H1 (cell line): ENCODE data around the gene STAC2. TPM values are rescaled to one million over a fixed set of nuclear protein-coding genes. Genes with fewer than 3 reads are reported as not detected.
A peak's percentile ranks its signal among the peaks of the same experiment; 100 is the strongest.

Experiments
- CTCF ChIA-PET: fragments of 300-600 bp; sonication (Branson Sonifier 250); formaldehyde crosslinking; loops from one replicate; lab custom pipeline; 2021; ENCODE audit not compliant: partially characterized antibody; lab: Charles Lee
- POLR2A ChIA-PET: fragments of 300-600 bp; sonication (Branson Sonifier 250); formaldehyde crosslinking; loops from one replicate; lab custom pipeline; 2021; ENCODE audit warnings: inconsistent platforms; ENCODE audit not compliant: partially characterized antibody; lab: Charles Lee
- DNase-seq, 2 experiments: peaks; one replicate each; pipeline versions ENCODE4 v3.0.0 to v3.0.0-alpha.2; 2010 to 2022; ENCODE audit warnings: low spot score in 2 of 2, low read depth in 1 of 2, mixed read lengths in 1 of 2
- FAIRE-seq: peaks from 2 replicates; lab custom pipeline; 2011; peaks lifted over from hg19 to GRCh38; lab: Jason Lieb, UNC
- H2AFZ ChIP-seq: 2 replicates; pipeline ENCODE4 v1.8.1; 2012; ENCODE audit warnings: low read length, inconsistent platforms
- H2AK5ac ChIP-seq: 2 replicates; pipeline ENCODE4 v1.6.1; 2013; ENCODE audit warnings: low read depth, low read length
- H2BK120ac ChIP-seq: replicated peaks from 2 replicates; pipeline ENCODE3; 2013; ENCODE audit warnings: low read depth, low read length, inconsistent platforms
- H2BK12ac ChIP-seq: 2 replicates; pipeline ENCODE4 v1.6.1; 2013; ENCODE audit warnings: low read depth, low read length
- H2BK15ac ChIP-seq: 2 replicates; pipeline ENCODE4 v1.6.1; 2013; ENCODE audit warnings: low read length
- H2BK20ac ChIP-seq: 2 replicates; pipeline ENCODE4 v1.6.1; 2013; ENCODE audit warnings: low read length
- H2BK5ac ChIP-seq: 2 replicates; pipeline ENCODE4 v1.6.1; 2013; ENCODE audit warnings: low read depth, low read length
- H3K14ac ChIP-seq: 2 replicates; pipeline ENCODE4 v1.6.1; 2013; ENCODE audit warnings: inconsistent platforms; ENCODE audit not compliant: insufficient read length
- H3K18ac ChIP-seq: 2 replicates; pipeline ENCODE4 v1.6.1; 2013; ENCODE audit warnings: low read length; ENCODE audit errors: extremely low read depth
- H3K23ac ChIP-seq: 2 replicates; pipeline ENCODE4 v1.6.1; 2013; ENCODE audit warnings: inconsistent platforms; ENCODE audit not compliant: insufficient read length
- H3K23me2 ChIP-seq: 2 replicates; pipeline ENCODE4 v1.6.1; 2013; ENCODE audit warnings: low read depth, low read length
- H3K27ac ChIP-seq: 2 replicates; pipeline ENCODE4 v1.6.1; 2011; ENCODE audit warnings: low read depth, low read length, inconsistent platforms
- H3K27me3 ChIP-seq, 4 experiments: replicated peaks in 1 of 4; 1 replicate in 1 of 4; 2 replicates in 3 of 4; pipeline versions ENCODE4 v1.6.1 to v1.8.1; 2011 to 2013; ENCODE audit warnings: low read length in 3 of 4, mild to moderate bottlenecking in 3 of 4, inconsistent platforms in 2 of 4, mixed read lengths in 2 of 4, moderate library complexity in 1 of 4; ENCODE audit not compliant: control insufficient read depth in 3 of 4, insufficient read depth in 3 of 4; ENCODE audit errors: extremely low read depth in 1 of 4
- H3K36me3 ChIP-seq, 4 experiments: 2 replicates each; pipeline versions ENCODE4 v1.6.1 to v1.8.1; 2011 to 2013; ENCODE audit warnings: mild to moderate bottlenecking in 4 of 4, low read length in 3 of 4, moderate library complexity in 2 of 4, control low read depth in 1 of 4, inconsistent platforms in 1 of 4; ENCODE audit not compliant: insufficient read depth in 4 of 4, control insufficient read depth in 2 of 4
- H3K4ac ChIP-seq: replicated peaks from 2 replicates; pipeline ENCODE3; 2013; ENCODE audit warnings: low read length, low read depth, mixed read lengths, inconsistent platforms; ENCODE audit not compliant: insufficient read length
- H3K4me1 ChIP-seq, 4 experiments: replicated peaks in 1 of 4; 1 replicate in 1 of 4; 2 replicates in 3 of 4; pipeline versions ENCODE4 v1.6.1 to v1.8.1; 2011 to 2013; ENCODE audit warnings: low read length in 3 of 4, inconsistent platforms in 2 of 4, mixed read lengths in 1 of 4; ENCODE audit not compliant: insufficient read depth in 4 of 4, control insufficient read depth in 3 of 4
- H3K4me2 ChIP-seq, 2 experiments: 2 replicates each; pipeline versions ENCODE4 v1.6.1 to v1.8.1; 2011 to 2013; ENCODE audit warnings: low read depth in 2 of 2, low read length in 2 of 2, control low read depth in 1 of 2, inconsistent platforms in 1 of 2, mild to moderate bottlenecking in 1 of 2; ENCODE audit not compliant: insufficient read depth in 1 of 2
- H3K4me3 ChIP-seq, 4 experiments: fragments of 200-600, 300-600 bp in 1 of 4; sonication (generic), shearing (Covaris generic), sonication (Bioruptor Twin) in 1 of 4; 2 replicates each; pipeline versions ENCODE4 v1.5.1 to v1.8.1; 2011 to 2016; ENCODE audit warnings: low read length in 4 of 4, low read depth in 3 of 4, control low read depth in 2 of 4, inconsistent platforms in 2 of 4, mild to moderate bottlenecking in 2 of 4, mixed read lengths in 1 of 4, moderate library complexity in 1 of 4; ENCODE audit not compliant: insufficient read depth in 2 of 4; ENCODE audit errors: extremely low read depth in 1 of 4
- H3K56ac ChIP-seq: replicated peaks from 2 replicates; pipeline ENCODE3; 2013; ENCODE audit warnings: low read depth, mild to moderate bottlenecking, mixed read lengths, low read length, inconsistent platforms; ENCODE audit not compliant: insufficient read length
- H3K79me1 ChIP-seq: 2 replicates; pipeline ENCODE4 v1.6.1; 2013; ENCODE audit warnings: low read depth, low read length, control low read depth
- H3K79me2 ChIP-seq, 2 experiments: 2 replicates each; pipeline versions ENCODE4 v1.6.1 to v1.8.1; 2012 to 2013; ENCODE audit warnings: low read length in 2 of 2, mild to moderate bottlenecking in 2 of 2, inconsistent platforms in 1 of 2; ENCODE audit not compliant: insufficient read depth in 2 of 2, control insufficient read depth in 1 of 2
- H3K9ac ChIP-seq, 4 experiments: replicated peaks in 1 of 4; 1 replicate in 1 of 4; 2 replicates in 3 of 4; pipeline versions ENCODE4 v1.6.1 to v1.8.1; 2011 to 2013; ENCODE audit warnings: low read depth in 3 of 4, low read length in 3 of 4, control low read depth in 2 of 4, mild to moderate bottlenecking in 2 of 4, moderate library complexity in 2 of 4, inconsistent platforms in 1 of 4; ENCODE audit errors: extremely low read depth in 1 of 4
- H3K9me3 ChIP-seq, 2 experiments: 2 replicates each; pipeline versions ENCODE4 v1.6.1 to v1.8.1; 2012 to 2013; ENCODE audit warnings: mild to moderate bottlenecking in 2 of 2, moderate library complexity in 2 of 2, control low read depth in 1 of 2, inconsistent platforms in 1 of 2, low read depth in 1 of 2, low read length in 1 of 2, mixed read lengths in 1 of 2; ENCODE audit not compliant: insufficient read depth in 2 of 2
- H4K20me1 ChIP-seq, 2 experiments: replicated peaks in 1 of 2; 2 replicates each; pipeline versions ENCODE3 to v1.8.1; 2011 to 2013; ENCODE audit warnings: inconsistent platforms in 2 of 2, low read length in 2 of 2, mild to moderate bottlenecking in 1 of 2; ENCODE audit not compliant: insufficient read depth in 2 of 2, control insufficient read depth in 1 of 2
- H4K5ac ChIP-seq: 2 replicates; pipeline ENCODE4 v1.6.1; 2013; ENCODE audit warnings: low read length, low read depth, mixed read lengths, inconsistent platforms; ENCODE audit not compliant: insufficient read length
- H4K8ac ChIP-seq: 2 replicates; pipeline ENCODE4 v1.8.0; 2013; ENCODE audit warnings: mild to moderate bottlenecking, moderate library complexity, low read length, inconsistent platforms; ENCODE audit not compliant: insufficient read depth; ENCODE audit errors: extremely low read depth
- H4K91ac ChIP-seq: replicated peaks from 2 replicates; pipeline ENCODE3; 2013; ENCODE audit warnings: low read length, mixed read lengths, inconsistent platforms; ENCODE audit not compliant: insufficient read length
- BCL11A ChIP-seq, 2 experiments: IDR thresholded peaks; one replicate each; pipeline ENCODE4 v1.6.1; 2011; ENCODE audit warnings: low read depth in 2 of 2, low read length in 2 of 2, mild to moderate bottlenecking in 2 of 2
- CBX8 ChIP-seq: fragments of 300-800, 300-1000 bp; sonication (generic); IDR thresholded peaks from 2 replicates; pipeline ENCODE4 v1.7.1; 2016; ENCODE audit warnings: low read depth, low read length, borderline replicate concordance
- CREB1 ChIP-seq: IDR thresholded peaks from 2 replicates; pipeline ENCODE4 v1.6.1; 2012; ENCODE audit warnings: inconsistent platforms
- EGR1 ChIP-seq: IDR thresholded peaks from 2 replicates; pipeline ENCODE4 v1.6.1; 2011; ENCODE audit warnings: low read depth, low read length, borderline replicate concordance
- FOSL1 ChIP-seq: IDR thresholded peaks from 2 replicates; pipeline ENCODE4 v1.6.1; 2011; ENCODE audit warnings: mild to moderate bottlenecking, low read depth, low read length, moderate library complexity; ENCODE audit not compliant: insufficient read depth
- GABPA ChIP-seq: IDR thresholded peaks from 2 replicates; pipeline ENCODE4 v1.6.1; 2011; ENCODE audit warnings: mild to moderate bottlenecking, low read length, moderate library complexity, borderline replicate concordance; ENCODE audit not compliant: insufficient read depth
- NANOG ChIP-seq: IDR thresholded peaks from 2 replicates; pipeline ENCODE4 v1.6.1; 2011; ENCODE audit warnings: low read length, low read depth, mild to moderate bottlenecking, inconsistent platforms; ENCODE audit not compliant: insufficient read depth, poor library complexity, severe bottlenecking
- POLR2AphosphoS5 ChIP-seq: IDR thresholded peaks from 2 replicates; pipeline ENCODE4 v1.6.1; 2011; ENCODE audit warnings: low read depth, low read length
- POU5F1 ChIP-seq: IDR thresholded peaks from 2 replicates; pipeline ENCODE4 v1.6.1; 2011; ENCODE audit warnings: low read depth, mild to moderate bottlenecking, low read length, moderate library complexity
- RXRA ChIP-seq: IDR thresholded peaks from 2 replicates; pipeline ENCODE4 v1.6.1; 2011; ENCODE audit warnings: low read depth, mild to moderate bottlenecking, low read length, moderate library complexity; ENCODE audit not compliant: insufficient read depth
- SAP30 ChIP-seq: fragments of 300-600 bp; sonication (generic); IDR thresholded peaks from 2 replicates; pipeline ENCODE4 v1.7.1; 2012; ENCODE audit warnings: low read length, moderate library complexity, mild to moderate bottlenecking, inconsistent platforms; ENCODE audit not compliant: insufficient read depth, insufficient replicate concordance
- YY1 ChIP-seq: IDR thresholded peaks from 2 replicates; pipeline ENCODE4 v1.6.1; 2011; ENCODE audit warnings: low read depth, mild to moderate bottlenecking, low read length
- WGBS, 2 experiments: shearing (Covaris generic) in 1 of 2; methylation state at CpG; one replicate each; pipeline versions ENCODE4 v1.1.6 to v1.1.7; 2013 to 2015; ENCODE audit warnings: low lambda C conversion rate in 2 of 2, mixed read lengths in 2 of 2, inconsistent platforms in 1 of 2, low coverage in 1 of 2, missing lambda C conversion rate in 1 of 2; ENCODE audit not compliant: insufficient replicate concordance in 2 of 2, insufficient coverage in 1 of 2, insufficient read length in 1 of 2; ENCODE audit errors: extremely low coverage in 1 of 2, missing lambda C conversion rate in 1 of 2; 5-methylcytosine and 5-hydroxymethylcytosine counted together
- polyA plus RNA-seq, 7 experiments: library from polyadenylated mRNA; depleted of rRNA in 3 of 7; stranded (reverse) in 5 of 7; unstranded in 2 of 7; fragments of >200 nt in 5 of 7; fragments of 200-250 nt in 2 of 7; gene quantifications; 1 replicate in 5 of 7; 2 replicates in 1 of 7; 4 replicates in 1 of 7; pipeline versions ENCODE4 v1.2.1 to v1.2.3, GENCODE V29; 2011 to 2013; ENCODE audit warnings: missing spikeins in 2 of 7, mixed read lengths in 2 of 7
- total RNA-seq: library from RNA; stranded (reverse); fragmentation: NEBNext Ultra II Directional; extraction: Animal tissue kit (Norgen Biotek cat#: 25700); gene quantifications from 2 replicates; pipeline ENCODE4 v1.2.1, GENCODE V29; 2021
- TF ChIP-seq, protein P1 (sequence below): IDR thresholded peaks from 2 replicates; pipeline ENCODE4 v1.6.1; 2012; ENCODE audit warnings: inconsistent platforms

Gene STAC2
- total and polyA plus RNA-seq, 2 of the 8 experiments (the other 6 are each of a cell fraction or from before 2014, with no cell fraction given), result 1.5 to 6.0 TPM

- Histone ChIP-seq H2BK15ac (no peak overlapping the region), H3K4ac (no peak overlapping the region), H3K9ac (peak overlapping the region; percentile 78 to 98 (median 98); a peak in 6 of 7 replicates), H4K91ac (no peak overlapping the region), H3K4me2 (peak overlapping the region; percentile 87 to 92), H2BK12ac (no peak overlapping the region), H2BK20ac (no peak overlapping the region), H2BK120ac (no peak overlapping the region), H3K27me3 (no peaks in the 10 kb centered on the region), H3K4me1 (peaks cover 4 to 26% (median 21%) of the 10 kb centered on the region in 4 experiments), H3K27ac (peak overlapping the region; percentile 99), H3K36me3 (peaks cover 29 to 39% (median 33%) of the 10 kb centered on the region in 4 experiments), H3K14ac (no peak overlapping the region), H4K5ac (peak overlapping the region; percentile 65), H4K8ac (no peak overlapping the region), H3K79me1 (peaks cover 2% of the 10 kb centered on the region), H3K23me2 (peaks cover 11% of the 10 kb centered on the region), H3K18ac (no peak overlapping the region), H4K20me1 (peaks cover under 1 to 8% of the 10 kb centered on the region in 2 experiments), H2BK5ac (peak overlapping the region; percentile 97; the same call in 1 of the 2 replicates), H3K56ac (peak overlapping the region; percentile 5), H3K4me3 (peak overlapping the region; percentile 85 to 96 (median 92); a peak in 7 of 8 replicates), H3K9me3 (no peaks in the 10 kb centered on the region), H3K23ac (no peak overlapping the region), H3K79me2 (peaks cover 7 to 44% of the 10 kb centered on the region in 2 experiments), H2AK5ac (no peak overlapping the region), H2AFZ (no peak overlapping the region)
- peak in 1 of 2 experiments; percentile 61 for DNase-seq
- POLR2A ChIA-PET, result interaction anchor here (0.7 to 5.0 kb wide), 34 partner anchors 8 to 448 kb away, joined by 3 to 49 read pairs (median 6); partner anchors contain the start of genes ARL5C, CDK12, FBXL20 and MED1
- WGBS, 2 experiments, result 7% methylated on average over 10 of the region's 10 CpGs; no CpG with 5 or more reads in 1 of the 2 experiments
- FAIRE-seq, result peak; percentile 86
- CTCF ChIA-PET, result interaction anchor here (0.6 to 4.1 kb wide), 14 partner anchors 9 to 438 kb away, joined by 3 to 19 read pairs (median 4); no protein-coding TSS in a partner anchor
- TF ChIP-seq YY1 (no peak), CREB1 (no peak), POU5F1 (no peak), FOSL1 (no peak), CBX8 (no peak), EGR1 (no peak), BCL11A (IDR thresholded peaks at IDR 0.05; ENCODE audit: low read depth in 2 of 2, low read length in 2 of 2) (no peak), POLR2AphosphoS5 (no peak), RXRA (no peak), SAP30 (no peak), GABPA (peak; percentile 66; the same call in 1 of the 2 replicates), NANOG (no peak)
- TF ChIP-seq, protein P1, sequence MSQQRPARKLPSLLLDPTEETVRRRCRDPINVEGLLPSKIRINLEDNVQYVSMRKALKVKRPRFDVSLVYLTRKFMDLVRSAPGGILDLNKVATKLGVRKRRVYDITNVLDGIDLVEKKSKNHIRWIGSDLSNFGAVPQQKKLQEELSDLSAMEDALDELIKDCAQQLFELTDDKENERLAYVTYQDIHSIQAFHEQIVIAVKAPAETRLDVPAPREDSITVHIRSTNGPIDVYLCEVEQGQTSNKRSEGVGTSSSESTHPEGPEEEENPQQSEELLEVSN, result peak; percentile 31; the same call in 1 of the 2 replicates
Observed at GRCh38 chr17:39199820-39200069, 26.0 kb downstream of the STAC2 start.
